ENCODE results near the gene SERHL2.
"Not testable (repeated sequence)": the region's sequence is repeated elsewhere in the genome, so short reads cannot be mapped to it uniquely, and the experiment has no call there.

SERHL2 gene

DNA sequence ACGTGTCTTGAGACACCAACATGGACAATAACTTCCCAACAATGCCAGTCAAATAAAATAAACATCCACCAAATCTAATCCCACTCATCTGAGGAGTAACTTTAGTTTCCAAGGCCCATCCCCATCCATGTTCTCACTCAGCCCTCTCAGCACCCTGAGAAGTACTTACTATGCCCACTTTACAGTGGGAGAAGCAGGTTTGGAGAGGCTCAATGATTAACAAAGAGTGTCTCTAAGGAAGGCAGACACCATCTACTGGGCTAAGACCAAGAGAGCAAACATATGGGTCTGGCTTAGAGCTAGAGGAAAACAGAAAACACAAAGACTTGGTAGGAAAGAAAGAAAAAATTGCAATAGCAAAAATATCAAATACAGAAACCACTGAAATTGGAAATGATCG is 49.7 kb downstream of the SERHL2 start:
- no peak for DNase-seq (ENCODE audit: extremely low read depth in 1 of 2, low read depth in 1 of 2)

DNA sequence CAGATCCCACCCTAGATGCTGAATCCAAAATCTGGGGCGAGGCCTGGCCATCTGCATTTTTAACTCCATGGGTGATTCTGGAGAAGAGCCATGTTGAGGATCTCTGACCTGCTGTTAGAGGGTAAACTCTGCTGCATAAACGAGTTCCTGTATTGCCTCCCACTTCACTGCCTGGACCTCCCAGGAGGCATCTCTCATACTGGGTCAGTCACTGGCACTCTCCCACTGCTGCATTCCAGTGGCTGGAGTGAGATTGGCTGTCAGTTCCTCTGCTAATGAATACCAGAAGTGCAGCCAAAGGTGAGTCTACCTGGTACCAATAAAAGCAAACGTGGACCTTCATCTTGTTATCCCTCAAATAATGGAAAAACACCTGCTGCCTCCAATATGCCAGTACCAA is 50.6 kb downstream of the SERHL2 start:
- no peak for DNase-seq (ENCODE audit: extremely low read depth in 1 of 2, low read depth in 1 of 2)

DNA sequence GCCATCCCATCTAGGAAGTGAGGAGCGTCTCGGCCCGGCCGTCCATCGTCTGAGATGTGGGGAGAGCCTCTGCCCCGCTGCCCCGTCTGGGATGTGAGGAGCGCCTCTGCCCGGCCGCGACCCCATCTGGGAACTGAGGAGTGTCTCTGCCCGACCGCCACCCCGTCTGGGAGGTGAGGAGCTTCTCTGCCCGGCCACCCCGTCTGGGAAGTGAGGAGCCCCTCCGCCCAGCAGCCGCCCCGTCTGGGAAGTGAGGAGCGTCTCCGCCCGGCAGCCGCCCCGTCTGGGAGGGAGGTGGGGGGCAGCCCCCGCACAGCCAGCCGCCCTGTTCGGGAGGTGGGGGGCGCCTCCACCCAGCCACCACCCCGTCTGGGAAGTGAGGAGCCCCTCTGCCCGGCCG is 53.9 kb downstream of the SERHL2 start:
- DNase-seq (ENCODE audit: extremely low read depth in 1 of 2, low read depth in 1 of 2): not testable (repeated sequence)

DNA sequence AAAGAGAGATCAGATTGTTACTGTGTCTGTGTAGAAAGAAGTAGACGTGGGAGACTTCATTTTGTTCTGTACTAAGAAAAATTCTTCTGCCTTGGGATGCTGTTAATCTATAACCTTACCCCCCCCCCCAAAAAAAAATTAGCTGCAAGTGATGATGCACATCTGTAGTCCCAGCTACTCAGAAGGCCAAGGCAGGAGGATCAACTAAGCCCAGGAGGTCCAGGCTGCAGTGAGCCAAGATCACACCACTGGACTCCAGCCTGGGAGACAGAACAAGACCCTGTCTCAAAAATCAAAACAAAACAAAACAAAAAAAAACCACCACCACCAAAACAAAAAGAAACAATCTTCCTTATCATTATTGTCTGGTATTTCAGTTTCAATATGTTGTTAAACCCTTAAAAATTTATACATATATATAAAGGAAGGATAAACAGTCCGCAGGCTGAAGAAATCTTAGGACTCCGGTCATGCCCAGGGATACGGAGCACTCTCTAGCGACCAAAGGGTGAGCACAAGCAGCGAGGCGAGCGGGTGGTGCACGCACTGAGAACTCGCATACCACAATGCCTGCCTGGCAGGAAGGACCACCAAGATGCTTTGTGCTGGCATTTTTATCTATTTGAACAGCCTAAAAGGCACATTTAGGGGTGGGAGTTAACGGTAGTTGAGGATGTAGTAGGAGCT is 54.5 kb downstream of the SERHL2 start:
- DNase-seq (ENCODE audit: extremely low read depth in 1 of 2, low read depth in 1 of 2): no peak

DNA sequence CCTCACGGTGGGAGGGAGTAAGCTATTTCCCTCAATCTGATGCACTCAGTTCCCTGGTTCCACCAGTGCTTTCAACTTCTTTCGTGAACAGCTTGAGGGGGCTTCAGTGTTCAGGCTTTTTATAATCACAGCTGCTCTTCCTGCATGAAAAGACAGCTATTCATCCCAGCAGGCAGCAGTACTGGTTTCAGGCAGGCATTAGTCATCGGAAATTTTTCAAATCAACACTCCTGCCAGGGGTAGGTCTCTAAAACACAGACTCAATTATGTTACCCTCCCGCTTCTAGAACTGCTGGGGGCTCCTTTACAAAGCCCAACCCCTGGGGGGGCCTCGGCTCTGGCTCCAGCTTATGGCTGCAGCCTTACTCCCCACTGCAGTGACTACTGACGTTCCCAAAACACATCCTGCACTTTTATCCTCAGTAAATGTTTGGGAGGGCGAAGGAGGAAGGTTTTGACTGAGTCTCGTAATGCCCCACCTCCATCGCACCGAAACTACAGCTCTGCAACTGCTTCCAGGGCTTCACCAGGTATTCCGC is 55.1 kb downstream of the SERHL2 start:
- no peak for DNase-seq (ENCODE audit: extremely low read depth in 1 of 2, low read depth in 1 of 2)

DNA sequence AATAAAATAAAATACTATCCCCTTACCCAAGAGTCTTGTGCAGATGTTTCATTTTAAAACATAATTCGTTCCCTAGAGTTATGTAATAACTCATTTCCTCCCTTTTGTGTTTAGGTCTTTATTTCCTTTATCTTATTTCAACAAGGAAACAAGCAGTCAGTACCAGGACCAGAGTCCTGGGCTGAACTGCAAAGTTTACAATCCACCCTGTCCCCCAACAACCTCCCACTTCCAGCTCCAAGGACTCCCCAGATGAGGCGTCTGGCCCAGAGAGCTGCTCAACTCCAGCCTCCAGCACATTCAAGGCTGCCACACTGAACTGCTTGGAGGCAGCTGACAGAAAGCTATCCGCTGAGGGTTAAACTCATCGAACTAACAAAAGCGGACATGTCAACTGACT is 56.4 kb downstream of the SERHL2 start:
- no peak for DNase-seq (ENCODE audit: extremely low read depth in 1 of 2, low read depth in 1 of 2)

DNA sequence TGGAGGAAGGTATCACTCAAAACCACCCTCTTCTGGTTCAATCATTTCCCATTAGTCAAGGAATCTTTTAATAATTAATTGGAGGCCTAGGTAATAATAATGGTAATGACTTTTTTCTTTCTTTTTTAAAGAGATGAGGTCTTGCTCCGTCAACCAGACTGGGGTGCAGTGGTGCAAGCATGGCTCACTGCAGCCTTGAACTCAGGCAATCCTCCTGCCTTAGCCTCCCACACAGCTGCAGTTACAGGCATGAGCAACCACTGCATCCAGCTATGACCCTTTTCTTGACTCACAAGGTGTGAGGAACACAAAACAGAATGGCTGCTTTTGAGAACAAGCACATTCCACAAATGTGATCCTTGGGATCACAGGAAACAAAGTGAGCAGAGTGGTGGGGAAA is 57.3 kb downstream of the SERHL2 start:
- DNase-seq (ENCODE audit: extremely low read depth in 1 of 2, low read depth in 1 of 2): no peak

DNA sequence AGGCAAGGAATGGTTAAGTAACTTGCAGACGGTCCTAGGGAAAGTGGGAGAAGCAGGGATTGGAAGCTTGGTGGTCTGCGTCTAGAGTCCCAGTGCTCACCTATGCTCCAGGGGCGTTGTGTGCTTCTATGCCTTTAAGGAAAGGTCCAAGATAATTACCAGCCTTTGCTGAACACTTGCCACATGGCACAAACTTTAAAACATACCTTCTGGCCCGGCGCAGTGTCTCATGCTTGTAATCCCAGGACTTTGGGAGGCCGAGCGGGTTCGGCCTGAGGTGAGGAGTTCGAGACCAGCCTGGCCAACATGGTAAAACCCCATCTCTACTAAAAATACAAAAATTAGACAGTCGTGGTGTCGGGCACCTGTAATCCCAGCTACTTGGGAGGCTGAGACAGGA is 58.6 kb downstream of the SERHL2 start:
- DNase-seq (ENCODE audit: extremely low read depth in 1 of 2, low read depth in 1 of 2): no peak

DNA sequence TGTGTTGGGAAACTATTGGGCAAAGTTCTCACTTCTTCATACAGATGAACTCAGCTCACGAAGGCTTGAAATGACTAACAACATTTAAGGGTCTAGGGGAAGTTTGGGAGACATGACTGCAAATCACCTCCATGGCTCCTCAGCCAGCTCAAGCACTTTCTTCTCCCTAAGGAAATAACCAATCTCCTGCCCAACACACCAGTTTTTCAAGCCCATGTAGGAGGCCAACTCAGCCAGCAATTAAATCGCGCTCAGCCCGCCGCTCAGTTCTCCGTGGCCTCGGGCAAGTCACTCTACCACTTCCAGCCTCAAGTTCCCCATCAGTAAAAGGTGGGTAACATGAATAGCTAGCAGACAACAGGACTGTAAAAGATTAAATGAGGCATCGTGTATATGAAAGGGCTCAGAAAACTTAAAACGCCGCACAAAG is 60.1 kb downstream of the SERHL2 start:
- no peak for DNase-seq (ENCODE audit: extremely low read depth in 1 of 2, low read depth in 1 of 2)

DNA sequence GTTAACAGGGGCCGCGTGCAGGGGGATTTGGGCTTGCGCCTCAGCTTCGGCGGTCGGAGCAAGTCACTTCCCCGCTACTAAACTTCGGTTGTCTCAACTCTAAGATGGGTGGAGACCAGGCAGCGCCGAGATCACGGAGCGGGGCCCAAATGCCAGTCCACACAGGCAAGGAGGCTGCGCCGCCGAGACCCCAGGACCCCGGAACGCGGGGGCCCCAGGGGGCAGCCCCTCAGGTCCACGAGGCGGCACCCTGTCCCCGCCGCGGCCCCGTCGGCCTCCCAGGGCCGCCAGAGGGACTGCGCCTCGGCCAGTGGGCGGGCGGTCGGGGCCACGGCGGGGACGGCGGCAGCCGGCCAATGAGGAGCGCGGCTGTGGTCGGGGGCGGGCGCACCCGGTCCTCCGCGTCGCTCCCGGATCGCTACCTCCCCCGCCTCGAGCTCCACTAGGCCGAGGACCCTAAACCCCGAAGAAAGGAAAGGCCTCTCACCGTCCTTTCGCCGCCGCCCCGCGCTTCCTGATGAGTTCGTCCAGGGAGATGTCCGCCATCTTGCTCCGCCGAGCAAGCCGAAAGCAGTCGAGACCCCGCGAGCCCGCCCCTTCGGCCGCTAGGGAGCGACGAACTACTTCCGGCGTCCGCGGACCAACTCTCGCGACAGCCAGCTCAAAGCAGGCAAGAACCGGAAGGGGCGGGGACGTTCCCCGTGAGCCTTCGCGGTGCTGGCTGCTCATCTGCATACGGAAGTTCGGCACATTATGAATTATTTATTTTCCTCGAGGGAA is 60.7 kb downstream of the SERHL2 start, which contains the start of gene POLDIP3:
POLDIP3 (minus strand) TSS at position 572 of the 780 bp plus-strand sequence; CDS start at position 546, 26 bp downstream.
- peak; percentile 97 to 98 for DNase-seq (ENCODE audit: extremely low read depth in 1 of 2, low read depth in 1 of 2)

DNA sequence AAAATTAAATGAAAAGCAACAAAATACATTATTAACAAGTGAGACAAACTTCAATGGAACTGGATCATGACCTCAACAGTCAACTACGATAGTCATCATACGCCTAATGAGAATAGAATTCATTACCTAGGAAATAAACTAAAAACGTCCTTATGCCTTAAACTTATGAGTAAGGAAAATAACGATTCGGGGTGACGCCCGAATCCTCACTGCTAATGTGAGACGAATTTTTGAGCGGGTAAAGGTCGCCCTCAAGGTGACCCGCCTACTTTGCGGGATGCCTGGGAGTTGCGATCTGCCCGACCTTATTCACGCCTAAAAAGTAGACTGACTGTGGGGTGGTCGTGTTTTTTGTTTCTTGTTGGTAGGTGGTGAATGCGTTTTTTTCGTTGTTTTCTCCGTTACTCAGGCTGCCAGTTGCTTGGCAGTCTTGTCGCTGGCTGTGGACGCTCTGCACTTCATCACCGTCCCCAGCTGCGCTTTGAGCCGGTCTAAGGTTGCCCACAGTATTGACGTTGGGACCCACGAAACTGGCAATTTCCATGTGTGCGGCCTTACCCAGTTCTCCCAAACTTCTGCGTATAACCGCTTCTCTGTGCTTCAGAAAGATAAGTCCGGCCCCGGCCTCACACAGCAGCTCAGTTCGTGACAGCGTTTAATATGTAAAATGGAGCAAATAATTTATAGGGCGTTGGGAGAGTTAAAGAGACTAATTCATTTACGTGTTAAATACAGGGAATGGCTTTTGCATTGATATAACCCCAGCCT is 61.5 kb downstream of the SERHL2 start:
- peak; percentile 65 to 73 for DNase-seq (ENCODE audit: extremely low read depth in 1 of 2, low read depth in 1 of 2)

DNA sequence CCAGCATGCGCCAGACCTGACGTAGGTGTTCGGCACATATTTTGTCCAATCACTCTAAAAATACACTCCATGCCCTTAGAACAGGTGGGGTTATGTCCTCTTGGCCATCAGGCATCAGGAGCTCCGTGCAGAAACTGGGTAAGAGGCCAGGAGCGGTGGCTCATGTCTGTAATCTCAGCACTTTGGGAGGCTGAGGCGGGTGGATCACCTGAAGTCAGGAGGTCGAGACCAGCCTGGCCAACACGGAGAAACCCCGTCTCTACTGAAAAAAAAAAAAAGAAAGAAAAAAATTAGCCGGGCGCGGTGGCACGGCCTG is 62.1 kb downstream of the SERHL2 start:
- DNase-seq (ENCODE audit: extremely low read depth in 1 of 2, low read depth in 1 of 2): not testable (repeated sequence)

DNA sequence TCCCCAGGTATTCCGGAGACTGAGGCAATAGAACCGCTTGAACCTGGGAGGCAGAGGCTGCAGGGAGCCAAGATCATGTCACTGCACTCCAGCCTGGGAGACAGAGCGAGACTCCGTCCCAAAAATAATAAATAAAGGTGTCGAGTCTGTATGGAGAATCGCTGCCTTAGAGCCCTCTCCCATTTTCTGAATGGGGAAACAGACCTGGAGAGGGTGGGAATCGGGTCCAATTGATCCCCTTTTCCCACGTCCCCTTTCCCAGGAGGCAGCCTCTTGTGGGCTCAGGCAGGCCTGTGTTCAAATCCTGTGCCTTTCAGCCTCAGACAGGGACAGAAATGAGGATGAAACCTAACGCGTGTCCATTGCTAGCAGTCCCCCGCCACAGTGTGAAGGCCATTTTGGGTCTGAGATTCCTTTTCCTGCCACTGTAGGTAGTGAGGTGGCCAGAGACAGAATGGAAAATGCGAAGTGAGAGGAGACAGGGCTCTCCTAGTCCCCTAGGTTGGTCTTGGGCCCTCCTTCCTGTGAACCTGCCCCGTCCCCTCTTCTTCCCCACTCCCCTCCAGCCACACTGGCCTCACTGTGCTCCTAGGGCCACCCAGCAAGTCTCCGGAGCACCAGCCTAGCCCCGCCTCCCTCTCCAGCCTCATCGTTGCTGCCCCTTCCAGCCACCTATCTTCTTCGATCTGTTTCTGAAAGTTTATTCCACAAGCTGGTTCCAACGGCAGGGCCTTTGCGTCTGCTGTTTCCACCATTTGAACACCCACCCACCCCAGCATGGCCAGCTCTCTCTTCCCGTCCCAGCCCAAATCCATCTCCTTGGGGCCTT is 63.6 kb downstream of the SERHL2 start:
- DNase-seq (ENCODE audit: extremely low read depth in 1 of 2, low read depth in 1 of 2): no peak

DNA sequence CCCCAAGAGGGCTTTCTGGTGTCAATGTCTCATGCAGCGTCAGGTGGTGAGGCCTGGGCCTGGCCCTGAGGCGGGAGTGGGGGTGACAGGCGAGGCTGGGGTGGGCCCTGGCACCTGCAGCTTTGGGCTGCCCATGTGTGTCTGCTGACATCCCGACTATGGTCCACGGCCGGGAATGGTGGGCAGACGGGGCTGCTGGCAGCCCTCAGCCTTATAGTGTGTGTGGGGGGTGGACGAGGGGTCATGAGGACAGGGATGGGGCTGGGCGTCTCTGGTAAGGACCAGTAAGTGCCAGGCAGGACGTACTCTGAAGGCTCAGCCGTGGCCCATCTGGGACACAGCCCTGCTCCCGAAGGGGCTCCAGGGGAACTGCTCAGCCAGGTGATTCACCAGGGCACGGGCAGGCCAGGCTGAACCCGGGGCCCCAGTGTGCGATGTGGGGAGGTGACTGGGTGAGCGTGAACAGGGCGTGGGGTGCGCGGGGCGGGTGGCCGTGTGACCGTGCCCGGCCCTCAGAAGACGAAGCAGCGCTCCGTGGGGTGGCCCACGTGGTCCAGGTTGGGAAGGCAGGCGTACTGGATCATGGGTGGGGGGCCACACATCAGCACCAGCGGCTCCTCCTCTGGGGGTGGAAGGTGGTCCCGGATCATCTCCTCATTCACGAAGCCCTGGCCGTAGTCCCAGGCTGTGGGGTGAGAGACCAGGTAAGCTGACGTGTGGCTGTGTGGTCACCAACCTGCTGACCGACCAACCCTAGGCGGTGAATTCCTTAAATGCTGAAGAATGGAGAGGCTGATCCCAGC is 65.7 kb downstream of the SERHL2 start:
- DNase-seq (ENCODE audit: extremely low read depth in 1 of 2, low read depth in 1 of 2): no peak

DNA sequence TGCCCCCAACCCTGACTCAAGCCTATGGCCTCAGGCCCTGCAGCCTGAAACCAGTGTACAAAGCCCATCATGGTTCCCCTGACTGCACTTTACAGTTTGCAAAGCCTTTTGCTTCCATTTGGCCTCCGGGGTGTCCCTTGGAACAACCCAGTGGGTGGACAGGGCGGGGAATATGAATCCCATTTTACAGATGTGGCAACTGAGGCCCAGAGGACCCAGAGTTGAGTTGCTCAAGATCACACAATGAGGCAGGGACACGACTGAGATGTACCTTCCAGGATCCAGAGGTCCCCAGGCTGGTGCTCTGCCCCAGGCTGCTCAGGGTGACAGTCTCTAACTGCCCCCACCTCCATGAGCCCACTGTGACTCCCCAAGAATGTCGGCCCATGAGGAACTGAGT is 66.3 kb downstream of the SERHL2 start:
- no peak for DNase-seq (ENCODE audit: extremely low read depth in 1 of 2, low read depth in 1 of 2)

DNA sequence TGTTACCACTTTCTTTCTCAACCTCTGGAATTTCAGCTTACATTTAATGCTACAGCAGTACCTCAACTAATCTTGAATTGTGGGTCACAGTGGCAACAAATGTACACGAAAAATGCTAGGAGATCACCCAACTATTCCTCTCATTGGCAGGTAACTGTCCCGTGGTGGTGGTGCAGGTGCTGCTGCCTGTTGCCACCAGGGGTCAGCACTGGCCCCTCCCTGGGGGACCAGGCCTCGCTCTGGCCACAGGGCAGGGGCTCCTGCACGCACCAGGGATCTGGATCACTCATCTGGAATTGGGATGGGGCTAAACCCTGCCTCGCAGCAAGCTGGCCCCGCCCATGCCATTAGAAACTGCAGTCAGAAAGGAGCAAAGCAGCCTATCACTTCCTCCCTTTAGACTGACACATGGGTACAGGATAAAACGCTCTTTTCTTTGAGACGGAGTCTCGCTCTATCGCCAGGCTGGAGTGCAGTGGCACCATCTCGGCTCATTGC is 67.8 kb downstream of the SERHL2 start:
- DNase-seq (ENCODE audit: extremely low read depth in 1 of 2, low read depth in 1 of 2): peak in 1 of 2 donors; percentile 26

DNA sequence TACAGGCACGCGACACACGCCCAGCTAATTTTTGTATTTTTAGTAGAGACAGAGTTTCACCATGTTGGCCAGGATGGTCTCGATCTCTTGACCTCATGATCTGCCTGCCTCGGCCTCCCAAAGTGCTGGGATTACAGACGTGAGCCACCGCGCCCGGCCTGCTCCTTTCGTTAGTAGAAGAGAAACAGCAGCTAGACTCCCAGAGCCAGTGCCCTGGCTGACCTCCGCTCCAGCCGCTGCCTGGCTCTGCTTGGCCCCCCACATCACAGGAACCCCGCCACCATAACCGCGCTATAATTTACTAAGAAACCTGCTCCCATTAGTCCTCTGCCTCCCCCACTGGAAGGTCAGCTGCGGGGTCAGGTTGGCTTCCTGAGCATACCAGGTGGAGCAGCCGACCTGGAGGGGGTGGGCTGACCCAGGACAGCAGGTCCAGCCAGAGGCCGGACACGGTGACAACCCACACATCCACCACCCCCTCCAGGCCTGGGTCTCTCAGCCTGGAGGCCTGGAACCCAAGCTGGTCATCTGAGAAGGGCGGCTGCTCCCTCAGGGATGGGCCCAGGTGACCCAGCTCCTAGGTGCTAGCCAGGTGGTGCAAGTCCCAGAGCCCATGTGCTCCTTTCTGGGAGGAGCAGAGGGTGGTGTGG is 68.4 kb downstream of the SERHL2 start:
- no peak for DNase-seq (ENCODE audit: extremely low read depth in 1 of 2, low read depth in 1 of 2)

DNA sequence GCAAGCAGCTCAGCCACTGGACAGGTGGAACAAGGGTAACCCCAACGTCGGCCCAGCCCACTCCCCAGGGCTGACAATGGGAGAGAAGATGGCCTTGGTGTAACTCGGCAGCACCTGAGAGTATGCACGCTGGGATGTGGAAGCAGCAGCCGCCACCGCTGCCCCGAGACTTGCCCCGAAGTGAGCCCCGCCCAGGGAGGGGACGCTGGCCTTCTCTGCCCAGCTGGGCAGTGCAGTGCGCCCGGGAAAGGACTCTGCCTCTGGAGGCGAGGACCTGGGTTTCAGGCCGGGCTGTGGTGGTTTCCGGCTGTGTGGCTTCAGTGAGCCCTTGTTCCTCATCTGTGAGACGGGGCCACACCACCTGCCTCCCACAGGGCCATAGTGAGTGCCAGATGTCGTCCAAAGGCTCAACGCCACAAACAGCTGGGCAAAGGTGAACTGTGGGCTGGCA is 69.6 kb downstream of the SERHL2 start:
- no peak for DNase-seq (ENCODE audit: extremely low read depth in 1 of 2, low read depth in 1 of 2)
